NCI-H345 treated with DMSO at 0.1 percent for 48 hours (cell line): ENCODE measurements around the gene CACUL1.
"Not testable (repeated sequence)": the region's sequence is repeated elsewhere in the genome, so short reads cannot be mapped to it uniquely, and the experiment has no call there.

ENCODE experiments used
- DNase-seq: peaks from one replicate; lab custom pipeline; 2025; ENCODE audit not compliant: unreplicated experiment; lab: John Stamatoyannopoulos, UW

CACUL1 gene

GRCh38 chr10:118768041-118768919, 13.5 kb upstream of the CACUL1 start:
- DNase-seq: no peak

- no peak for DNase-seq
Measured at GRCh38 chr10:118767297-118768040, 12.7 kb upstream of the CACUL1 start.

GRCh38 chr10:118764195-118764594, 9.4 kb upstream of the CACUL1 start:
- DNase-seq: no peak

- DNase-seq: peak; percentile 71
Measured at GRCh38 chr10:118763202-118763988, 8.6 kb upstream of the CACUL1 start.

- no peak for DNase-seq
Measured at GRCh38 chr10:118760265-118760664, 5.5 kb upstream of the CACUL1 start.

GRCh38 chr10:118758449-118758848, 3.7 kb upstream of the CACUL1 start:
- no peak for DNase-seq

GRCh38 chr10:118754229-118754555, 578 bp downstream of the CACUL1 start:
- DNase-seq: no peak

GRCh38 chr10:118753331-118754228, 1.2 kb downstream of the CACUL1 start:
- no peak for DNase-seq

- no peak for DNase-seq
Measured at GRCh38 chr10:118752409-118752808, 2.4 kb downstream of the CACUL1 start.

GRCh38 chr10:118751265-118751664, 3.5 kb downstream of the CACUL1 start:
- no peak for DNase-seq

GRCh38 chr10:118748041-118748440, 6.7 kb downstream of the CACUL1 start:
- no peak for DNase-seq

GRCh38 chr10:118746246-118746645, 8.5 kb downstream of the CACUL1 start:
- no peak for DNase-seq

- no peak for DNase-seq
Measured at GRCh38 chr10:118745056-118745455, 9.7 kb downstream of the CACUL1 start.

GRCh38 chr10:118744346-118744918, 10.3 kb downstream of the CACUL1 start:
- DNase-seq: not testable (repeated sequence)

GRCh38 chr10:118742782-118743181, 12.0 kb downstream of the CACUL1 start:
- DNase-seq: no peak

GRCh38 chr10:118742032-118742431, 12.7 kb downstream of the CACUL1 start:
- no peak for DNase-seq

GRCh38 chr10:118738406-118738805, 16.4 kb downstream of the CACUL1 start:
- no peak for DNase-seq

- DNase-seq: no peak
Measured at GRCh38 chr10:118737603-118738302, 17.0 kb downstream of the CACUL1 start.

- DNase-seq: no peak
Measured at GRCh38 chr10:118735294-118735693, 19.5 kb downstream of the CACUL1 start.

GRCh38 chr10:118734475-118734874, 20.3 kb downstream of the CACUL1 start:
- no peak for DNase-seq
